IPS-20b (cell line): ENCODE results near the gene NPPB.

Experiments
- H3K27ac ChIP-seq: one replicate; pipeline ENCODE4 v1.5.1; 2013; ENCODE audit warnings: low read length
- H3K27me3 ChIP-seq: 2 replicates; pipeline ENCODE4 v1.6.1; 2013; ENCODE audit warnings: mild to moderate bottlenecking, low read length, inconsistent platforms; ENCODE audit not compliant: insufficient read depth
- H3K36me3 ChIP-seq: 2 replicates; pipeline ENCODE4 v1.6.1; 2013; ENCODE audit warnings: low read depth, mild to moderate bottlenecking, inconsistent platforms, low read length, moderate library complexity; ENCODE audit not compliant: insufficient read depth
- H3K4me1 ChIP-seq: 2 replicates; pipeline ENCODE4 v1.6.1; 2013; ENCODE audit warnings: mild to moderate bottlenecking, control low read depth, inconsistent platforms, low read length, moderate library complexity; ENCODE audit not compliant: insufficient read depth
- H3K4me3 ChIP-seq: 2 replicates; pipeline ENCODE4 v1.5.1; 2013; ENCODE audit warnings: mild to moderate bottlenecking, low read length, inconsistent platforms
- H3K9ac ChIP-seq: 2 replicates; pipeline ENCODE4 v1.6.1; 2013; ENCODE audit warnings: low read depth, mild to moderate bottlenecking, inconsistent platforms, low read length, moderate library complexity
- H3K9me3 ChIP-seq: 2 replicates; pipeline ENCODE4 v1.6.1; 2013; ENCODE audit warnings: mild to moderate bottlenecking, low read depth, low read length, inconsistent platforms; ENCODE audit not compliant: insufficient read depth

NPPB gene

GRCh38 chr1:11893907-11894251, 35.1 kb upstream of the NPPB start:
- Histone ChIP-seq H3K27ac (no peak overlapping the region), H3K36me3 (no peaks in the 10 kb centered on the region), H3K9me3 (no peaks in the 10 kb centered on the region), H3K4me1 (no peaks in the 10 kb centered on the region), H3K27me3 (peaks cover 18% of the 10 kb centered on the region), H3K4me3 (no peak overlapping the region), H3K9ac (no peak overlapping the region)

GRCh38 chr1:11891433-11892186, 32.9 kb upstream of the NPPB start:
- no peak overlapping the region for H3K9ac ChIP-seq
- no peaks in the 10 kb centered on the region for H3K36me3 ChIP-seq
- no peaks in the 10 kb centered on the region for H3K4me1 ChIP-seq
- H3K4me3 ChIP-seq: no peak overlapping the region
- H3K27ac ChIP-seq: no peak overlapping the region
- H3K27me3 ChIP-seq: no peaks in the 10 kb centered on the region
- no peaks in the 10 kb centered on the region for H3K9me3 ChIP-seq

GRCh38 chr1:11888877-11889208, 30.1 kb upstream of the NPPB start:
- Histone ChIP-seq H3K27ac (no peak overlapping the region), H3K9me3 (no peaks in the 10 kb centered on the region), H3K4me3 (no peak overlapping the region), H3K27me3 (no peaks in the 10 kb centered on the region), H3K9ac (no peak overlapping the region), H3K4me1 (no peaks in the 10 kb centered on the region; the same call in 1 of the 2 replicates), H3K36me3 (no peaks in the 10 kb centered on the region)

GRCh38 chr1:11888206-11888876, 29.6 kb upstream of the NPPB start:
- Histone ChIP-seq H3K9me3 (no peaks in the 10 kb centered on the region), H3K36me3 (no peaks in the 10 kb centered on the region), H3K27ac (no peak overlapping the region), H3K4me3 (no peak overlapping the region), H3K9ac (no peak overlapping the region), H3K27me3 (no peaks in the 10 kb centered on the region), H3K4me1 (peaks cover 2% of the 10 kb centered on the region; the same call in 1 of the 2 replicates)

GRCh38 chr1:11887666-11888007, 28.9 kb upstream of the NPPB start:
- peaks cover 5% of the 10 kb centered on the region; the same call in 1 of the 2 replicates for H3K4me1 ChIP-seq
- no peaks in the 10 kb centered on the region for H3K27me3 ChIP-seq
- H3K9ac ChIP-seq: no peak overlapping the region
- H3K27ac ChIP-seq: no peak overlapping the region
- H3K4me3 ChIP-seq: no peak overlapping the region
- no peaks in the 10 kb centered on the region for H3K36me3 ChIP-seq
- no peaks in the 10 kb centered on the region for H3K9me3 ChIP-seq

GRCh38 chr1:11886986-11887665, 28.4 kb upstream of the NPPB start:
- Histone ChIP-seq H3K27me3 (no peaks in the 10 kb centered on the region), H3K9ac (no peak overlapping the region), H3K9me3 (no peaks in the 10 kb centered on the region), H3K27ac (no peak overlapping the region), H3K4me1 (peaks cover 5% of the 10 kb centered on the region; the same call in 1 of the 2 replicates), H3K4me3 (no peak overlapping the region), H3K36me3 (no peaks in the 10 kb centered on the region)

- Histone ChIP-seq H3K9ac (no peak overlapping the region), H3K4me3 (no peak overlapping the region), H3K36me3 (no peaks in the 10 kb centered on the region), H3K4me1 (peaks cover 5% of the 10 kb centered on the region; the same call in 1 of the 2 replicates), H3K9me3 (no peaks in the 10 kb centered on the region), H3K27me3 (no peaks in the 10 kb centered on the region), H3K27ac (no peak overlapping the region)
Observed at GRCh38 chr1:11885916-11886315, 27.2 kb upstream of the NPPB start.

GRCh38 chr1:11882814-11883538, 24.2 kb upstream of the NPPB start:
- no peak overlapping the region for H3K4me3 ChIP-seq
- no peaks in the 10 kb centered on the region for H3K36me3 ChIP-seq
- H3K4me1 ChIP-seq: peaks cover 5% of the 10 kb centered on the region; the same call in 1 of the 2 replicates
- H3K9ac ChIP-seq: no peak overlapping the region
- no peak overlapping the region for H3K27ac ChIP-seq
- H3K9me3 ChIP-seq: no peaks in the 10 kb centered on the region
- H3K27me3 ChIP-seq: no peaks in the 10 kb centered on the region

GRCh38 chr1:11881749-11882441, 23.1 kb upstream of the NPPB start:
- Histone ChIP-seq H3K4me3 (no peak overlapping the region), H3K4me1 (peaks cover 5% of the 10 kb centered on the region; the same call in 1 of the 2 replicates)

GRCh38 chr1:11880911-11881748, 22.4 kb upstream of the NPPB start:
- no peaks in the 10 kb centered on the region for H3K27me3 ChIP-seq
- H3K27ac ChIP-seq: no peak overlapping the region
- H3K9me3 ChIP-seq: no peaks in the 10 kb centered on the region
- H3K36me3 ChIP-seq: no peaks in the 10 kb centered on the region
- no peak overlapping the region for H3K9ac ChIP-seq
- H3K4me1 ChIP-seq: peaks cover 5% of the 10 kb centered on the region; the same call in 1 of the 2 replicates
- H3K4me3 ChIP-seq: no peak overlapping the region

More at GRCh38 chr1:11881749-11882441, 23.1 kb upstream of the NPPB start:
- no peak overlapping the region for H3K9ac ChIP-seq
- no peak overlapping the region for H3K27ac ChIP-seq
- H3K27me3 ChIP-seq: no peaks in the 10 kb centered on the region
- no peaks in the 10 kb centered on the region for H3K9me3 ChIP-seq
- H3K36me3 ChIP-seq: no peaks in the 10 kb centered on the region
